Thoracic aorta (tissue), 2 donors: ENCODE measurements around the gene NMUR2. TPM values are rescaled to one million over a fixed set of nuclear protein-coding genes. Genes with fewer than 3 reads are reported as not detected.

Experiments used
- ATAC-seq: fragments of 150-250 bp; one replicate; pipeline ENCODE4 v1.8.0; 2017; ENCODE audit warnings: low read depth; ENCODE audit not compliant: insufficient number of reproducible peaks, low FRiP score
- DNase-seq: peaks from one replicate; pipeline ENCODE4 v3.0.0-alpha.2; 2020; ENCODE audit warnings: low spot score
- H3K27ac ChIP-seq, 2 donors: fragments of 200-600 bp; sonication (generic); 1 replicate in 1 of 2; 2 replicates in 1 of 2; pipeline ENCODE4 v1.5.1; 2016; ENCODE audit warnings: mild to moderate bottlenecking in 2 of 2, moderate library complexity in 2 of 2
- H3K27me3 ChIP-seq: fragments of 200-600 bp; sonication (generic); replicated peaks from 2 replicates; pipeline ENCODE4 v1.6.0; 2016; ENCODE audit warnings: mild to moderate bottlenecking; ENCODE audit not compliant: insufficient read depth
- H3K36me3 ChIP-seq: fragments of 200-600 bp; sonication (generic); one replicate; pipeline ENCODE4 v1.5.1; 2016
- H3K4me1 ChIP-seq, 2 donors: fragments of 200-600 bp; sonication (generic); 1 replicate in 1 of 2; 2 replicates in 1 of 2; pipeline versions ENCODE4 v1.5.1 to v1.6.0; 2016; ENCODE audit warnings: low read depth in 2 of 2, mild to moderate bottlenecking in 1 of 2; ENCODE audit not compliant: control insufficient read depth in 1 of 2
- H3K4me3 ChIP-seq: fragments of 200-600 bp; sonication (generic); 2 replicates; pipeline ENCODE4 v1.5.1; 2016; ENCODE audit warnings: mild to moderate bottlenecking
- H3K9me3 ChIP-seq: fragments of 200-600 bp; sonication (generic); 2 replicates; pipeline ENCODE4 v1.5.1; 2016
- total RNA-seq, 2 donors: library from RNA; depleted of rRNA; stranded (reverse); fragments of >200 nt; gene quantifications; one replicate each; pipeline versions ENCODE4 v1.1.0 to v1.2.3, GENCODE V29; 2016
- TF ChIP-seq, protein P1 (sequence below): fragments of 200-600 bp; sonication (generic); IDR thresholded peaks from one replicate; pipeline ENCODE4 v1.5.1; 2019; ENCODE audit warnings: antibody characterized with exemption

Gene NMUR2
- total RNA-seq, 2 donors from 2014 or later: not detected

DNA sequence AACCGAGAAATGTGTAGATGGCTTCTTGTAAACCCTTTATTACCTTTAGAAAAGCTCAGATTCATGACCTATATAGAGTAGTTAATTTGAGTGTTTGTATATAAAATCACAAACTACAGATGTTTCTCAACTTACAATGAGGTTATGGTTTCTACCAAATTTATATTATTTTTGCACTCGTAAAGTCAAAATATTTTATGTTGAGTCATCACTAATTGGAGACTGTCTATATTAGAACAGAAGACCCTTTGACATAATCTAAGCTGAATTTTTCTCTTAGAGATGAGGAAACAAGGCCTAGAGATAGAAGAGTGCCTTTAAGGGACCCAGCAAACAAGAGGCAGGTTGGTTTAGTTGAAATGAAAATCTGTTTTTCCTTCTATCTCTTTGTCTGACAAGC is 20.0 kb upstream of the NMUR2 start:
- no peak for ATAC-seq
- Histone ChIP-seq H3K27me3 (no peaks in the 10 kb centered on the region), H3K4me1 (no peaks in the 10 kb centered on the region), H3K9me3 (no peaks in the 10 kb centered on the region), H3K36me3 (no peaks in the 10 kb centered on the region), H3K4me3 (no peak overlapping the region), H3K27ac (no peak overlapping the region)
- DNase-seq: no peak
- TF ChIP-seq, protein P1, sequence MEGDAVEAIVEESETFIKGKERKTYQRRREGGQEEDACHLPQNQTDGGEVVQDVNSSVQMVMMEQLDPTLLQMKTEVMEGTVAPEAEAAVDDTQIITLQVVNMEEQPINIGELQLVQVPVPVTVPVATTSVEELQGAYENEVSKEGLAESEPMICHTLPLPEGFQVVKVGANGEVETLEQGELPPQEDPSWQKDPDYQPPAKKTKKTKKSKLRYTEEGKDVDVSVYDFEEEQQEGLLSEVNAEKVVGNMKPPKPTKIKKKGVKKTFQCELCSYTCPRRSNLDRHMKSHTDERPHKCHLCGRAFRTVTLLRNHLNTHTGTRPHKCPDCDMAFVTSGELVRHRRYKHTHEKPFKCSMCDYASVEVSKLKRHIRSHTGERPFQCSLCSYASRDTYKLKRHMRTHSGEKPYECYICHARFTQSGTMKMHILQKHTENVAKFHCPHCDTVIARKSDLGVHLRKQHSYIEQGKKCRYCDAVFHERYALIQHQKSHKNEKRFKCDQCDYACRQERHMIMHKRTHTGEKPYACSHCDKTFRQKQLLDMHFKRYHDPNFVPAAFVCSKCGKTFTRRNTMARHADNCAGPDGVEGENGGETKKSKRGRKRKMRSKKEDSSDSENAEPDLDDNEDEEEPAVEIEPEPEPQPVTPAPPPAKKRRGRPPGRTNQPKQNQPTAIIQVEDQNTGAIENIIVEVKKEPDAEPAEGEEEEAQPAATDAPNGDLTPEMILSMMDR: no peak

DNA sequence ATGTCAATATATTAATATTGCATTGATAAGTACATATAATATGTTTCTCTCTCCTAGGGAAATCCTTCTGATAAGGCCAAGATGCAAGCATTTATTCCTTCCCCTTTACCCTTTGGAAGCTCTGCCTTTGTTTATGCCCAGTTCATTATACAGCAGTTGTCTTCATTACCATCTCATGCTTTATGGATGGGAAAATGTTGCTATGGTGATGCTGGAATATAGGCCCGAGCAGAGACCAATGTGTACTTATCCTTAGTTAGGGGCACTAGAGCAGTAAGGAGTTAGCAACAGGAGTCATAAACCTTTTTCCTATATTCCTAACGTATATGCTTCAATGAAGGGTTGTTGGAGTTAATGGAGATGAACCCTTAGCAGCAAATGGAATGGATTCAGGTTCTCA is 19.4 kb upstream of the NMUR2 start:
- no peak overlapping the region for H3K4me3 ChIP-seq
- no peak for DNase-seq
- no peaks in the 10 kb centered on the region for H3K27me3 ChIP-seq
- TF ChIP-seq, protein P1: no peak
- no peak overlapping the region for H3K27ac ChIP-seq
- no peaks in the 10 kb centered on the region for H3K36me3 ChIP-seq
- no peaks in the 10 kb centered on the region for H3K4me1 ChIP-seq
- H3K9me3 ChIP-seq: no peaks in the 10 kb centered on the region
- no peak for ATAC-seq

DNA sequence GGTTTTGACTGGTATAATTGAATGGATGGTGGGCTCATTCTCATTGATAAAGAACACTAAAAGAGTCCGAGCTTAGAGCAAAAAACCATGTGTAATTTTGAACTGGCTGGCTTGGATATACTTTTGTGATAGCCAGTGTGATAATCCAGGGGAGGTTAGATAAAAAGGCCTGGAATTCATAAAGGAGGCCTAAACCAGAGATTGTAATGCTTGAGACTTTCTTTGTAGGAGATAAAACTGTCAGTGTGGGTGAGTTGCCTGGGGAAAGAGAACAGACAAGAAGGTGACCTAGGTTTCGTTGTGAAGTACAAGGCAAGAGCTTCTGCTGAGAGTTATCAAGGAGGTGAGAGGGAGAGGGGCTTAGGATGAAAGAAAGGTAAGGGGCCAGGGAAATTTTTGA is 17.0 kb upstream of the NMUR2 start:
- H3K9me3 ChIP-seq: no peaks in the 10 kb centered on the region
- DNase-seq: no peak
- no peak for ATAC-seq

DNA sequence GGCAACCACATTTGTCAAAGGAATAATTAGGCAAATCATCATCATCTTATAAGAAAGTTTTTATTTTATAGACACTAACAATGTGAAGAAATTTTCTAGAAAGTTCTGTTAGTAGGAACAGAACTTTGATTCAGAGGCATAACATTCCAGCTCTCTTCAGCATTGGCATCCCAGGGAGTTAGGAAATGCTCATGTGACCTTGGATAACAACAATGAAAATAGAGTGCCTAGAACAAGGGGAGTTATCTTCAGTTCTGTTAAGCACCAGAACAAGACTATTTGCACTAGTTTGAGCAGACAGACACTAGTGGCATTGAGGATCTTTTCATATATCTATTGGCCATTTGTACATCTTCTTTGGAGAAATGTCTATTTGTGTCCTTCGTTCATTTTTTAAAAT is 7.0 kb upstream of the NMUR2 start:
- no peak for ATAC-seq

More for the DNA sequence above, 17.0 kb upstream of the NMUR2 start:
- H3K4me3 ChIP-seq: no peak overlapping the region
- H3K4me1 ChIP-seq: no peaks in the 10 kb centered on the region
- no peaks in the 10 kb centered on the region for H3K27me3 ChIP-seq
- TF ChIP-seq, protein P1: no peak
- H3K36me3 ChIP-seq: no peaks in the 10 kb centered on the region
- H3K27ac ChIP-seq: no peak overlapping the region

DNA sequence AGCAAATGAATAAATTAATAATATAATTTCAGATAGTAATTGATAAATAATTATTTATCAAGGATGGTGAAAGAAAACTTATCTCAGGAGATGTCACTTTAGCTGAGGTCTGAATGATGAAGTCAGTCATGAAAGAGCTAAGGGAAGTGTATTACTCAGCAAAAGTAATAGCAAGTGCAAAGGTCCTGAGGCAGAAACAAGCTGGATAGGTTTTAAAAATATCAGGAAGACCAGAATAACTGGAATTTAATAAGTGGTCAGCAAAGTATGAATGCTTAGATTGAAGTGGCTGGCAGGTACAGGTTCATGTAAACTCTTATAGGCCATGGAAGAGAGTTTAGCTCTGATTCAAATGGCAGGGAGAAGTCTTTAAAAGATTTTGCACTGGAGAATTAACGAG is 1.0 kb upstream of the NMUR2 start:
- DNase-seq: no peak
- no peak for ATAC-seq
- TF ChIP-seq, protein P1: no peak
- H3K4me3 ChIP-seq: no peak overlapping the region
- no peaks in the 10 kb centered on the region for H3K36me3 ChIP-seq
- H3K4me1 ChIP-seq: no peaks in the 10 kb centered on the region
- H3K27ac ChIP-seq: no peak overlapping the region
- H3K27me3 ChIP-seq: no peaks in the 10 kb centered on the region
- H3K9me3 ChIP-seq: no peaks in the 10 kb centered on the region

More for the DNA sequence above, 7.0 kb upstream of the NMUR2 start:
- TF ChIP-seq, protein P1: no peak
- Histone ChIP-seq H3K36me3 (no peaks in the 10 kb centered on the region), H3K4me3 (no peak overlapping the region), H3K4me1 (no peaks in the 10 kb centered on the region), H3K9me3 (no peaks in the 10 kb centered on the region), H3K27ac (no peak overlapping the region), H3K27me3 (no peaks in the 10 kb centered on the region)
- DNase-seq: no peak
